GM19238 (cell line): Measurements from ENCODE around the gene TSHZ1.
"Not testable (repeated sequence)": the region's sequence is repeated elsewhere in the genome, so short reads cannot be mapped to it uniquely, and the experiment has no call there.

Source experiments
- DNase-seq: peaks from one replicate; pipeline ENCODE4 v3.0.0; 2011; ENCODE audit warnings: low spot score; ENCODE audit not compliant: insufficient read length

TSHZ1 gene

DNA sequence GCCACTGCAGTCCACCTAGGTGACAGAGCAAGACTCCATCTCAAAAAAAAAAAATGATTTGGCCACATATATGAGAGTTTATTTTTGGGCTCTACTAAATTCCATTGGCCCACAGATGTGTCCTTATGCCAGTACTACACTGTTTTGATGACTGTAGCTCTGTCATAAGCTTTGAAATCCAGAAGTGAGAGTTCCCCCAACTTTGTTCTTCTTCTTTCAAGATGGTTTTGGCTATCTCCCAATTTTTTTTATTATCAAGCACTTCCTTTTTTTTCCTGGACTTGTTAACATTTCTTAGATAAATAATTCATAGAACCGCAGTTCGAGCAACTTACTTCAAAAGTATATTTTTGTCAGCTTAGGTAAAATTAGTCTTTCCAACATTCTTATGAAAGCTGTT, 96.9 kb downstream of the TSHZ1 start:
- DNase-seq: no peak

DNA sequence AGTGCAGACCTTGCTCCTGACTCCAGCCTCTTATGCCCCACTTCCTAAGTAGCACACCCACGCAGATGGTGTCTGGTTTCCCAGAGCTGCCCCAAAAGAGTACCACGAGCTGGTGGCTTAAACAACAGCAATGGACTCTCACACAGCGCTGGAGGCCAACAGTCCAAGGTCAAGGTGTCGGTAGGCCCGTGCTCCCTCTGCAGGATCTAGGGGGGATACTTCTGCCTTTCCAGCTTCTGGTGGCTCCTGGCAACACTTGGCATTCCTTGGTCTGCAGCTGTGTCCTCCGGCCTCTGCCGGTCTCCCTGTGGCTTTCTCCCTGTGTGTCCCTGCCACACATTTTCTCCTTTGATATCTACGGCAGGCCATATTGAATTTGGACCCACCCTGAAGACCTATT, 99.0 kb downstream of the TSHZ1 start:
- DNase-seq: no peak

DNA sequence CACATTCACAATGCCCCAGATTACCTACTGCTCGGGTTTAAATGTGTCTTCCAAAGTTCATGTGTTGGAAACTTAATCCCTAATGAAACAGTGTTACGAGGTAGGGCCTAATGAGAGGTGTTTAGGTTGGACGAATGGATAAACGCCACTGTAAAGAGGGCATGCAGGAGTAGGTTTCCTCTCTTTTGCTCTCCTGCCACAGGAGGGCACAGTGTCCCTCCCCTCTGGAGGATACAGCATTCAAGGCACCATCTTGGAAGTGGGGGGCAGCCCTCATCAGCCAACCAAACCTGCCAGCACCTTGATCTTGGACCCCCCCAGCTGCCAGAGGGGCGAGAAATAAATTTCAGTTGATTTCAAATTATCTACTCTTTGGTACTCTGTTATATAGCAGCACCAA, 103.5 kb downstream of the TSHZ1 start:
- no peak for DNase-seq

DNA sequence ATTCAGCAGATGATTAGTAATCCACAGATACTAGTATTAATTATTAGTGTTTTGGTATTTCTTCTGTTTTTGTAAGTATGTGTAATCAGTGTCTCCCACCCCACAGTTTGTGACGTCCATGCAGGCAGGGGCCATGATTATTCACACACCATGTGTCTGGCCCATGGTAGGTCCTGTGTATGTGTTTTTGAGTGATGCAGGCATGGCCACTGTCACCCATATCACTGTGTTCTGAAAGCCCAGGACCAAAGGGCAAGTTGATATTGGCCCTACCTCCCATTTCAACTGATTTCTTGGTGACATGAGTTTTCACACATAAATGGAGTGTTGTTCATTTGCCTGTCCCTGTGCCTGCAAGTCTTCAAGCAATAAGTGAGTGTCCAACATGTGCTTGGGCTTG, 104.0 kb downstream of the TSHZ1 start:
- no peak for DNase-seq

- DNase-seq: no peak
These were observed 105.6 kb downstream of the TSHZ1 start for GRCh38 chr18:75316223-75316622.

DNA sequence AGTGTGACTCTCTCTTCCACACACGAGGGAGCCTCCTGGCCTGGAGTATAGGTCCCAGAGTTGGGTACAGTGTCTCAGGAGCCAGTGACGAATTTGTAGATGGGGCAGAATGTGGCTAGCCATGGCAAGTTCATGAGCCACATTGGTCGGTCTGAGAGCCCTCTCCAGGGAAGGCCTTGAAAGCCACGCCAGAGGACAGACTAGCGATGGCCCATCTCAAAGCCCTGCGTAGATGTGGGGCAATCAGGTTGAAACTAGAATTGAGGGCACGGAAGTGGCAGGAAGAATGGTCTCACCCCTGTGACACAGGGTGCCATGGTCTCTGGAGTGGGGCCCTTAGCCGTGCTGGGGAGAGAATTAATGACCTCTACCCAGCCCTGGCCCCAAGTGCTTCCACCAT, 106.2 kb downstream of the TSHZ1 start:
- no peak for DNase-seq

- DNase-seq: no peak
These were observed 106.7 kb downstream of the TSHZ1 start for GRCh38 chr18:75317300-75317699.

- DNase-seq: no peak
These were observed 107.1 kb downstream of the TSHZ1 start for GRCh38 chr18:75317703-75318102.

- no peak for DNase-seq
These were observed 109.3 kb downstream of the TSHZ1 start for GRCh38 chr18:75319905-75320304.

- DNase-seq: no peak
These were observed 109.9 kb downstream of the TSHZ1 start for GRCh38 chr18:75320506-75320905.

- no peak for DNase-seq
These were observed 110.8 kb downstream of the TSHZ1 start for GRCh38 chr18:75321431-75321830.

DNA sequence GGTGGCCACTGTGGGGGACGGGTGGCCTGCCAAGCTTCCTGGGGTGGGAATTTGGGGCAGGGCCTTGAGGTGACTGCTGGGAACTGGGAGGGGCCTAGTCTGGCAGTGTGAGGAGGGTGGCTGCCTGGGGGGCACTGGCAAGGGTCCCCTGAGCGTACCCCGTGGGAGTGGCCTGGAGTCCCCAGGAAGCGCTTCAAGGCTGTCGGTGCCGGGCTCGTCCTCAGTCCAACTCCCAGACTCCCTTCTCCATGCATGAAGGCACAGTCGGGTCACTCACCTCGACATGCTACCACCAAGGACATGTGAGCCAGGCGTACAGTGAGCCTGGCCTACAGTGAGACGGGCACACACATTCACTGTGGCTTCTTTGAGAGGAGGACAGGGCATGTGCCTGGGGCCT, 111.6 kb downstream of the TSHZ1 start:
- no peak for DNase-seq

- no peak for DNase-seq
These were observed 113.4 kb downstream of the TSHZ1 start for GRCh38 chr18:75323821-75324585.

- DNase-seq: no peak
These were observed 114.2 kb downstream of the TSHZ1 start for GRCh38 chr18:75324686-75325257.

- DNase-seq: not testable (repeated sequence)
These were observed 119.2 kb downstream of the TSHZ1 start for GRCh38 chr18:75329753-75330152.

DNA sequence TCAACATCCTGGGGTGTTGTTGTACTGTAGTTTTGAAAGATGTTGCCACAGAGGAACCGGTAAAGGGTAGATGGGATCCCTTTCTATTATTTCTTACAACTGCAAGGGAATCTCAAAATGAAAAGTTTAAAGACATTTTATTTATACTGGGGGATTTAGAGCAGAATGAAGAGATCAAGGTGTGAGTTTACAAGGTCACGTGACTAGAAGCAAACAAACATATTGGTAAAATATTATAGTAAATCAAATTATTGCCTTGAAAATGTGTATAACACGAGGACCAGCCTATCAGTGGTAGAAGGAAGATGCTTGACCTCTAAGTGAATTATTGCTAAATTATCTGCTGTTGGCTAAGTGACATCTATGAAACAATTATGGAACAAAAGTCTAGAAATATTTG, 119.7 kb downstream of the TSHZ1 start:
- no peak for DNase-seq

DNA sequence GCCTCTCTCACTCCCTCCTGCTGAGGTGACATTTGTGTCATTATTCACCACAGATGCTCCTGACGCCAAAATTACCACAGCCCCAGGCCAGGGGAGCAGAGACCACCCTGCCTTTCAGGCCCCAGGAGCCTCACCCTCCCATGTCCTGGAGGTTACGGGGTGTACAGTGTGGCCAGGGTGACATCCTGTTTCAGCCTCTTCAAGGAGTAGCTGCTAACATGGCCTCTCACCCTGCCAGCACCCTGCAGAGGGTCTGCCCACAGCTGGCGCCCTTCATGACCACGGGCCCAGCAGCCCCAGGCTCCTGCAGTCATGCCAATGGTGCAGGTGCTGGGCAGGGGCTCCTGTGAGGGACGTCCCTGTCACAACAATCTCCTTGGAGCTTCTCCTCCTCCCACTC, 124.3 kb downstream of the TSHZ1 start:
- no peak for DNase-seq

DNA sequence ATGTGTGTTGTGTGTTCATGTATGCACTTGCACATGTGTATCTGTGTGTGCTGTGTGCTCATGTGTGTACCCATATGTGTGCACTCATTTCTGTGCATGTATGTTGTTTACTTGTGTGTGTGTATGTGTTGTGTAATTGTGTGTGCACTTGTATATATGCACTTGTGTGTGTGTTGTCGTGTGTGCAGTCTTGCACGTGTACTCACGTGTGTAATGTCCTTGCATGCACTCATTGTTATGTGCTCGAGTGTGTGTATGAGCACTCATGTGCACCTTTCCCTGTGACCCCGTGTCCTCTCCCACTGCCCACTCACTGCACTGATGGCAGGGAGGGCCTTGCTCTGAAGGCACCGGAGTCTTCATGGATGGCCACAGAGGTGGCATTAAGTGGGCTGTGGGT, 124.9 kb downstream of the TSHZ1 start:
- DNase-seq: no peak

- DNase-seq: no peak
These were observed 126.2 kb downstream of the TSHZ1 start for GRCh38 chr18:75336767-75337166.

DNA sequence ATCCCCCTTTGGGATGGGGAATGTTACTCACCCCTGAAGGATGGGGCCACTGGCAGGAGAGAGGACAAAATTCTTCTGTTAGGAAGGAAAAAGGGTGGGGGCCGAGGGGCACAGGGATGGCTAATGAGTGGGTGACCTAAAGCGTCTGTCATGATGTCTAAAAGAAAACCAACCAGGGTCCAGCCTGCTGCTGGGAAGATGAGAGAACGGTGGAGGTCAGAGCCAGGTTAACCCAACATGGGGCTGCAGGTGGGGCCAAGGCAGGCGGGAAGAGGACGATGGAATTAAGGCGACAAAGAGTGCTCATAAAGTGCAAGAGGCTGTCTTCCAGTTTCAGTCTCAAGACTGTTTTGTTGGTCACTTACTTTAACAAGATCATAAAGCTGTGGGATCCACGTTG, 126.8 kb downstream of the TSHZ1 start:
- DNase-seq: no peak

DNA sequence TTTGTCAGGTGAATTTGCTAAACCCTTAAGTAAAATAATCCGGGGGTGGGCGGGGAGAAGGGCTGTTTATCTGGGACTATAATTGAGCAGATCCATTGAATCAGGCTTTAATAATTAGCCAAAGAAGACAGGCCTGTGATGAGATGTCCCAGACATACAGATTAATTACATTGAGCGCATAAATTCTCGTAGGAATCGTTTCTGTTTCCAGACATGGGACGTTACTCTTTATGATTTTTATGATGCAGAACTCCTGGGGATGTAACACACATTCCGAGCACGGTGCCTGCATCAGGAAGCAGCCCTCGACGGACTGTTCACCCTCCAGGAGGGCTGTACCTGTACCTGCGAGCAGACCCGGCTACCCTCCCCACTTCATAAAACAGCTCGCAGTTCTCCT, 128.0 kb downstream of the TSHZ1 start:
- DNase-seq: no peak
